Tibial nerve (tissue), 4 donors: ENCODE measurements around the gene HSPA1L. TPM values are rescaled to one million over a fixed set of nuclear protein-coding genes. Genes with fewer than 3 reads are reported as not detected.

ENCODE experiments used
- DNase-seq, 2 donors: peaks; one replicate each; pipeline ENCODE4 v3.0.0-alpha.2; 2019; ENCODE audit warnings: low spot score in 2 of 2
- H3K27ac ChIP-seq, 4 donors: fragments of 200-600 bp; sonication (generic) in 3 of 4; one replicate each; pipeline ENCODE4 v1.5.1; 2017 to 2019; ENCODE audit warnings: mild to moderate bottlenecking in 1 of 4
- H3K27me3 ChIP-seq, 2 donors: fragments of 200-600 bp; sonication (generic) in 1 of 2; one replicate each; pipeline versions ENCODE4 v1.5.1 to v1.6.0; 2017 to 2019
- H3K36me3 ChIP-seq, 3 donors: fragments of 200-600 bp; sonication (generic); one replicate each; pipeline ENCODE4 v1.5.1; 2018 to 2019
- H3K4me1 ChIP-seq, 4 donors: fragments of 200-600 bp; sonication (generic) in 3 of 4; one replicate each; pipeline ENCODE4 v1.5.1; 2017 to 2019
- H3K4me3 ChIP-seq, 4 donors: fragments of 200-600 bp; sonication (generic) in 3 of 4; one replicate each; pipeline ENCODE4 v1.5.1; 2017 to 2019; ENCODE audit warnings: mild to moderate bottlenecking in 1 of 4, moderate library complexity in 1 of 4
- H3K9me3 ChIP-seq, 4 donors: fragments of 200-600 bp; sonication (generic) in 3 of 4; one replicate each; pipeline ENCODE4 v1.5.1; 2017 to 2019
- CTCF ChIP-seq, 5 experiments: fragments of 200-600 bp in 3 of 5; fragments of 450-650 bp in 2 of 5; sonication (generic) in 3 of 5; IDR thresholded peaks; one replicate each; pipeline ENCODE4 v1.5.1; 2016 to 2019; ENCODE audit warnings: antibody characterized with exemption in 5 of 5, mild to moderate bottlenecking in 3 of 5, moderate library complexity in 2 of 5
- EP300 ChIP-seq, 2 donors: sonication (generic); formaldehyde crosslinking; IDR thresholded peaks; one replicate each; pipeline ENCODE4 v1.6.1; 2017; ENCODE audit warnings: antibody characterized with exemption in 2 of 2, mild to moderate bottlenecking in 1 of 2
- POLR2A ChIP-seq, 2 donors: fragments of 450-650 bp; IDR thresholded peaks; one replicate each; pipeline ENCODE4 v1.6.1; 2017; ENCODE audit warnings: antibody characterized with exemption in 2 of 2, mild to moderate bottlenecking in 2 of 2, moderate library complexity in 2 of 2
- WGBS, 2 donors: methylation state at CpG; one replicate each; pipeline ENCODE4 v1.1.5; 2018; 5-methylcytosine and 5-hydroxymethylcytosine counted together
- small RNA-seq: library from RNA; depleted of rRNA; stranded (forward); fragments of <200 nt; gene quantifications from one replicate; pipeline ENCODE3, GENCODE V24; 2016
- total RNA-seq, 4 donors: library from RNA; depleted of rRNA; stranded (reverse); fragments of >200 nt; gene quantifications; one replicate each; pipeline ENCODE4 v1.1.0, GENCODE V29; 2016

Gene HSPA1L
- total RNA-seq, 4 donors from 2014 or later: 0.20 to 2.4 (median 1.2) TPM

- peaks cover 0 to 45% (median 0%) of the 10 kb centered on the region in 3 donors for H3K36me3 ChIP-seq
- H3K4me3 ChIP-seq: no peak overlapping the region
- DNase-seq: no peak
- H3K27ac ChIP-seq: peak overlapping the region in 2 of 4 donors; percentile 54 to 61
- WGBS, 2 donors: 40 to 61% methylated on average over 4 to 7 of the region's 8 CpGs
- H3K27me3 ChIP-seq: no peaks in the 10 kb centered on the region
- H3K4me1 ChIP-seq: peaks cover 0 to 21% (median 0%) of the 10 kb centered on the region in 4 donors
- no peak for TF ChIP-seq POLR2A (IDR thresholded peaks at IDR 0.05)
- no peak for TF ChIP-seq CTCF (IDR thresholded peaks at IDR 0.05)
- no peak for TF ChIP-seq EP300 (IDR thresholded peaks at IDR 0.05)
- H3K9me3 ChIP-seq: no peaks in the 10 kb centered on the region
Measured at GRCh38 chr6:31762878-31763618, 52.0 kb downstream of the HSPA1L start.

- 76 to 77% methylated on average over 4 of the region's 4 CpGs for WGBS, 2 donors
- Histone ChIP-seq H3K9me3 (no peaks in the 10 kb centered on the region), H3K27me3 (no peaks in the 10 kb centered on the region), H3K27ac (peak within 1 kb of the TSS in 2 of 4 donors; percentile 54 to 61), H3K4me1 (peaks cover 0 to 21% (median 0%) of the 10 kb centered on the region in 4 donors), H3K36me3 (peaks cover 0 to 45% (median 0%) of the 10 kb centered on the region in 3 donors), H3K4me3 (no peak within 1 kb of the TSS)
- TF ChIP-seq EP300 (IDR thresholded peaks at IDR 0.05) (no peak), POLR2A (IDR thresholded peaks at IDR 0.05) (no peak), CTCF (IDR thresholded peaks at IDR 0.05) (no peak)
- no peak for DNase-seq
Measured at GRCh38 chr6:31762356-31762755, 52.7 kb downstream of the HSPA1L start, which contains the start of gene SAPCD1. TSS of gene SAPCD1 (plus strand) at chr6:31762656. CDS start at chr6:31763055, 399 bp downstream.

- Histone ChIP-seq H3K36me3 (peaks cover 0 to 45% (median 0%) of the 10 kb centered on the region in 3 donors), H3K27me3 (no peaks in the 10 kb centered on the region), H3K9me3 (no peaks in the 10 kb centered on the region), H3K4me1 (peaks cover 0 to 16% (median 0%) of the 10 kb centered on the region in 4 donors), H3K27ac (no peak overlapping the region), H3K4me3 (no peak overlapping the region)
- TF ChIP-seq CTCF (IDR thresholded peaks at IDR 0.05) (no peak), POLR2A (IDR thresholded peaks at IDR 0.05) (no peak), EP300 (IDR thresholded peaks at IDR 0.05) (no peak)
- no peak for DNase-seq
- WGBS, 2 donors: 89 to 93% methylated on average over 8 of the region's 8 CpGs
Measured at GRCh38 chr6:31761343-31761742, 53.7 kb downstream of the HSPA1L start.

GRCh38 chr6:31760790-31761189 lies 54.3 kb downstream of the HSPA1L start:
- TF ChIP-seq EP300 (IDR thresholded peaks at IDR 0.05): no peak
- TF ChIP-seq POLR2A (IDR thresholded peaks at IDR 0.05): no peak
- no peak for TF ChIP-seq CTCF (IDR thresholded peaks at IDR 0.05)

More at GRCh38 chr6:31760790-31761189, 54.3 kb downstream of the HSPA1L start:
- H3K4me1 ChIP-seq: peaks cover 0 to 11% (median 0%) of the 10 kb centered on the region in 4 donors
- H3K4me3 ChIP-seq: no peak overlapping the region
- no peak overlapping the region for H3K27ac ChIP-seq
- no peak for DNase-seq
- no peaks in the 10 kb centered on the region for H3K9me3 ChIP-seq
- H3K27me3 ChIP-seq: no peaks in the 10 kb centered on the region
- 82 to 88% methylated on average over 5 of the region's 5 CpGs for WGBS, 2 donors
- H3K36me3 ChIP-seq: peaks cover 0 to 45% (median 0%) of the 10 kb centered on the region in 3 donors

Small RNA genes lying within 50 kb of the gene (small RNA-seq; reads per million reads assigned to genes)
- gene MSH5-SAPCD1: not detected
- gene RF00019: not detected
- gene SAPCD1: not detected
- 928 reads per million, percentile 98 among the genes with 10 or more reads in this experiment for gene SNORD48
- gene SNORD52: not detected

Other genes starting within 250 kb of the HSPA1L start
- gene LTA, start 243.0 kb downstream of the HSPA1L start, total RNA-seq: not detected
- gene TNF, start 239.7 kb downstream of the HSPA1L start, total RNA-seq: not detected
- not detected for gene LTB, start 232.9 kb downstream of the HSPA1L start, total RNA-seq
- 10 to 100 TPM; 15.7 to 86.5 (median 20.8) TPM for gene LST1, start 229.0 kb downstream of the HSPA1L start, total RNA-seq
- not detected for gene NCR3, start 222.3 kb downstream of the HSPA1L start, total RNA-seq
- gene AIF1, start 200.0 kb downstream of the HSPA1L start, total RNA-seq: 10 to 100 TPM; 27.1 to 66.3 (median 50.4) TPM
- gene PRRC2A, start 194.6 kb downstream of the HSPA1L start, total RNA-seq: 100 to 1,000 TPM in 2 of 4 donors, 10 to 100 TPM in 2; 71.4 to 113 (median 88.0) TPM
- gene BAG6, start 162.6 kb downstream of the HSPA1L start, total RNA-seq: 100 to 1,000 TPM; 189 to 228 (median 210) TPM
- 1 to 10 TPM in 1 of 4 donors, under 1 TPM in 2, not detected in 1; 0.63 to 2.0 (median 0.90) TPM for gene APOM, start 159.4 kb downstream of the HSPA1L start, total RNA-seq
- 10 to 100 TPM; 13.8 to 23.3 (median 20.5) TPM for gene C6orf47, start 154.5 kb downstream of the HSPA1L start, total RNA-seq
- 10 to 100 TPM; 18.8 to 30.0 (median 26.5) TPM for gene GPANK1, start 150.3 kb downstream of the HSPA1L start, total RNA-seq
- 100 to 1,000 TPM; 183 to 207 (median 188) TPM for gene CSNK2B, start 149.2 kb downstream of the HSPA1L start, total RNA-seq
- gene LY6G5B, start 145.3 kb downstream of the HSPA1L start, total RNA-seq: 10 to 100 TPM in 2 of 4 donors, 1 to 10 TPM in 2; 7.6 to 13.0 (median 9.8) TPM
- gene LY6G5C, start 134.2 kb downstream of the HSPA1L start, total RNA-seq: under 1 TPM in 1 of 4 donors, not detected in 3; 0.84 TPM
- gene ABHD16A, start 112.0 kb downstream of the HSPA1L start, total RNA-seq: 10 to 100 TPM; 37.1 to 62.1 (median 49.9) TPM
- not detected for gene LY6G6F, start 108.4 kb downstream of the HSPA1L start, total RNA-seq
- not detected for gene LY6G6D, start 99.9 kb downstream of the HSPA1L start, total RNA-seq
- not detected for gene LY6G6C, start 93.5 kb downstream of the HSPA1L start, total RNA-seq
- not detected for gene MPIG6B, start 91.9 kb downstream of the HSPA1L start, total RNA-seq
- gene DDAH2, start 86.0 kb downstream of the HSPA1L start, total RNA-seq: 100 to 1,000 TPM; 134 to 193 (median 166) TPM
- gene CLIC1, start 78.8 kb downstream of the HSPA1L start, total RNA-seq: 100 to 1,000 TPM; 216 to 341 (median 246) TPM
- 10 to 100 TPM; 12.2 to 25.5 (median 18.4) TPM for gene MSH5, start 75.3 kb downstream of the HSPA1L start, total RNA-seq
- 1 to 10 TPM in 3 of 4 donors, not detected in 1; 1.5 to 5.5 (median 4.8) TPM for gene SAPCD1, start 52.6 kb downstream of the HSPA1L start, total RNA-seq
- under 1 TPM; 0.21 to 0.66 (median 0.35) TPM for gene VWA7, start 38.0 kb downstream of the HSPA1L start, total RNA-seq
- gene VARS1, start 19.5 kb downstream of the HSPA1L start, total RNA-seq: 10 to 100 TPM; 40.8 to 58.6 (median 50.1) TPM
- 10 to 100 TPM; 23.9 to 31.8 (median 28.4) TPM for gene LSM2, start 8.3 kb downstream of the HSPA1L start, total RNA-seq
- 100 to 1,000 TPM; 170 to 304 (median 221) TPM for gene HSPA1A, start 260 bp upstream of the HSPA1L start, total RNA-seq
- gene HSPA1B, start 12.5 kb upstream of the HSPA1L start, total RNA-seq: 100 to 1,000 TPM; 134 to 186 (median 168) TPM
- gene NEU1, start 47.5 kb upstream of the HSPA1L start, total RNA-seq: 10 to 100 TPM; 25.8 to 44.6 (median 33.8) TPM
- gene SLC44A4, start 63.7 kb upstream of the HSPA1L start, total RNA-seq: under 1 TPM in 3 of 4 donors, not detected in 1; 0.22 to 0.84 (median 0.59) TPM
- 10 to 100 TPM; 38.2 to 63.9 (median 46.8) TPM for gene EHMT2, start 82.4 kb upstream of the HSPA1L start, total RNA-seq
- 1 to 10 TPM in 3 of 4 donors, under 1 TPM in 1; 0.63 to 3.5 (median 2.9) TPM for gene ZBTB12, start 86.8 kb upstream of the HSPA1L start, total RNA-seq
- gene C2, start 112.4 kb upstream of the HSPA1L start, total RNA-seq: 10 to 100 TPM in 1 of 4 donors, 1 to 10 TPM in 3; 4.6 to 17.4 (median 6.1) TPM
- 10 to 100 TPM; 15.7 to 66.5 (median 26.2) TPM for gene CFB, start 130.8 kb upstream of the HSPA1L start, total RNA-seq
- gene NELFE, start 143.7 kb upstream of the HSPA1L start, total RNA-seq: 100 to 1,000 TPM in 1 of 4 donors, 10 to 100 TPM in 3; 74.1 to 101 (median 88.6) TPM
- 10 to 100 TPM; 47.1 to 83.1 (median 48.2) TPM for gene SKIC2, start 143.9 kb upstream of the HSPA1L start, total RNA-seq
- 10 to 100 TPM; 16.2 to 46.1 (median 34.3) TPM for gene DXO, start 156.9 kb upstream of the HSPA1L start, total RNA-seq
- gene C4A, start 166.8 kb upstream of the HSPA1L start, total RNA-seq: 100 to 1,000 TPM; 230 to 361 (median 258) TPM
- gene C4B, start 199.5 kb upstream of the HSPA1L start, total RNA-seq: 100 to 1,000 TPM; 266 to 420 (median 299) TPM
- gene CYP21A2, start 223.1 kb upstream of the HSPA1L start, total RNA-seq: 10 to 100 TPM in 1 of 4 donors, 1 to 10 TPM in 3; 1.0 to 15.3 (median 3.9) TPM